GM12874 (cell line): ENCODE measurements around the gene MKRN1.

ENCODE experiments used
- TF ChIP-seq, protein P1 (sequence below): IDR thresholded peaks from 2 replicates; pipeline ENCODE4 v1.5.1; 2011; ENCODE audit warnings: low read depth, mild to moderate bottlenecking, control low read depth, low read length, moderate library complexity; ENCODE audit not compliant: insufficient read depth

MKRN1 gene

GRCh38 chr7:140517546-140518369 lies 38.5 kb upstream of the MKRN1 start:
- TF ChIP-seq, protein P1, sequence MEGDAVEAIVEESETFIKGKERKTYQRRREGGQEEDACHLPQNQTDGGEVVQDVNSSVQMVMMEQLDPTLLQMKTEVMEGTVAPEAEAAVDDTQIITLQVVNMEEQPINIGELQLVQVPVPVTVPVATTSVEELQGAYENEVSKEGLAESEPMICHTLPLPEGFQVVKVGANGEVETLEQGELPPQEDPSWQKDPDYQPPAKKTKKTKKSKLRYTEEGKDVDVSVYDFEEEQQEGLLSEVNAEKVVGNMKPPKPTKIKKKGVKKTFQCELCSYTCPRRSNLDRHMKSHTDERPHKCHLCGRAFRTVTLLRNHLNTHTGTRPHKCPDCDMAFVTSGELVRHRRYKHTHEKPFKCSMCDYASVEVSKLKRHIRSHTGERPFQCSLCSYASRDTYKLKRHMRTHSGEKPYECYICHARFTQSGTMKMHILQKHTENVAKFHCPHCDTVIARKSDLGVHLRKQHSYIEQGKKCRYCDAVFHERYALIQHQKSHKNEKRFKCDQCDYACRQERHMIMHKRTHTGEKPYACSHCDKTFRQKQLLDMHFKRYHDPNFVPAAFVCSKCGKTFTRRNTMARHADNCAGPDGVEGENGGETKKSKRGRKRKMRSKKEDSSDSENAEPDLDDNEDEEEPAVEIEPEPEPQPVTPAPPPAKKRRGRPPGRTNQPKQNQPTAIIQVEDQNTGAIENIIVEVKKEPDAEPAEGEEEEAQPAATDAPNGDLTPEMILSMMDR, result peak; percentile 85

DNA sequence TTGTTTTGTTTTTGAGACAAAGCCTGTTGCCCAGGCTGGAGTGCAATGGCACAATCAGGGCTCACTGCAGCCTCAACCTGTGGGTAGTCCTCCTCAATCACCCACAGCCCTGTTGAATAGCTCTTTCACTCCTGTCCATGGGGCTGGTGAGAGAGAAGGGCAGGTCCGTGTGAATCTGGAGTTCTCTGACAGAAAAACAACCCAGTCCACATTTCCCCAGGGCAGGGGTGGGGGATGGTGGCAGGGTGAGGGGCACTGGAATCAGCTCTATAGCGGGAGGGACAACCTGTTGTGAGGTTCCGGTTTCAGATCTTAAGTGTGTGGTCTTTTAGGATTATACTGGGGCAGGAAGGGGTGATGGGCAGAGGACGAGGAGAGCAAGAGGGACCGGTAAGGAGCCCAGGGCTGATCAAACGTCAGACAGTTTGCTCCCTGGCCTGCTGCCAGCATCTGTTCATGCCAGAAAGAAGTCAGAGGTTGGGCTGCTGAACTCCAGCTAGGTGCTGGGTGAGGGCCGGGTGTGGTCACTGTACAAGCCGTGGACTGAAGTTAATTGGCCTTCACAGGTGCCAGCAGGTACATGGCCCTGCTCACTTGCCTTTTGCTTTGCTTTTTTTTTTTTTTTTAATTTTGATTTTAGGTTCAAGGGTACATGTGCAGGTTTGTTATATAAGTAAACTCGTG lies 33.2 kb upstream of the MKRN1 start:
- TF ChIP-seq, protein P1, result no peak

GRCh38 chr7:140509789-140510188 lies 30.5 kb upstream of the MKRN1 start:
- TF ChIP-seq, protein P1, result no peak

- TF ChIP-seq, protein P1, result no peak
Observed at GRCh38 chr7:140506788-140507464, 27.6 kb upstream of the MKRN1 start.

GRCh38 chr7:140501966-140502365 lies 22.7 kb upstream of the MKRN1 start:
- TF ChIP-seq, protein P1, result no peak

- TF ChIP-seq, protein P1, result no peak
Observed at GRCh38 chr7:140497241-140497769, 18.0 kb upstream of the MKRN1 start.
